Measurements from ENCODE around the gene IRF2.

The IRF2 gene

DNA sequence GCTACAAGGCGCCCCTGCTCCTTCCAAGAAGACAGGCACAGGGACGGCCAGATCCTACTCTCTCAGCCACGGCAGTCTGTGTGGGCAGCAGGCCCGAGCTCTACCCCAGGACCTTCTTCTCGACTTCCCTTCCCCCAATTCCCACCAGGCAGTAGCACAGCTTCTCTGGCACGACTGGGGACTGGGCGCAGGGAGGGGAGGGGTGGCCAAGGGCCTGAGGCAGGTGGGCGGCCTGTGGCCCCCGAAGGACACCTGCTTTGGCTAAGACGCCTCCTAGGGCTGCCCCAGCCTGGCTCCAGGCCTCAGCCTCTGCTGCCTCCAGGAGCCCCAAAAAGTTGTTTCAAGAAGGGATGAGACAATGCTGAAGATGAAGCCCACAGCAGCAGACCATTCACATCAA lies 24.2 kb upstream of the IRF2 start:
- no peaks in the 10 kb centered on the region for H3K27me3 ChIP-seq (ENCODE audit: control insufficient read depth, insufficient read depth, low read length)
- H3K36me3 ChIP-seq (ENCODE audit: control insufficient read depth, insufficient read depth, low read length) = no peaks in the 10 kb centered on the region
- H3K4me3 ChIP-seq (ENCODE audit: low read length) = no peak overlapping the region
- no peaks in the 10 kb centered on the region for H3K4me1 ChIP-seq (ENCODE audit: control insufficient read depth, insufficient read depth, low read length)
- H3K9ac ChIP-seq (ENCODE audit: low read length) = no peak overlapping the region
- H3K9me3 ChIP-seq (ENCODE audit: control insufficient read depth, low read length) = no peaks in the 10 kb centered on the region

DNA sequence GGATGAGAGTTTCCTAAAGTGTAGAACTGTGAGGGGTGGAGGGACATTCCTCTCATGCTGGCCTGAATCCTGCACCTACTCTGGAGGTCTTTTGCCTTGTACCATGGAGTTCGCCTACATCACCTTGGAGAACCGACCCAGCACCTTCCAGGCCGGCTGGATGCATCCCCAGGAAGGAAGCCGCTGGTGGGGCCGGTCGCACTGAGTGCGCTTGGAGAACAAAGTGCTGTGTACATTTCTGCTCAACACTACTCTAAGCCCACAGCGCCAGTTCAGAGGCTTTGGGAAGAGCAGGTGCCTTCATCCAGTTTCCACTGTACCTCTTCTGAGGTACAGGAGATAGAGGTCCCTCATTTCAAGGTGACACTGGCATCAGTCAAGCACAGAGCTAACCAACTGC lies 15.4 kb upstream of the IRF2 start:
- H3K4me3 ChIP-seq (ENCODE audit: low read length) = no peak overlapping the region
- no peaks in the 10 kb centered on the region for H3K27me3 ChIP-seq (ENCODE audit: control insufficient read depth, insufficient read depth, low read length)

GRCh38 chr4:184487503-184487902 lies 13.2 kb upstream of the IRF2 start:
- H3K4me1 ChIP-seq (ENCODE audit: control insufficient read depth, insufficient read depth, low read length) = no peaks in the 10 kb centered on the region
- H3K27me3 ChIP-seq (ENCODE audit: control insufficient read depth, insufficient read depth, low read length) = no peaks in the 10 kb centered on the region
- H3K36me3 ChIP-seq (ENCODE audit: control insufficient read depth, insufficient read depth, low read length) = no peaks in the 10 kb centered on the region
- H3K9ac ChIP-seq (ENCODE audit: low read length) = no peak overlapping the region
- H3K9me3 ChIP-seq (ENCODE audit: control insufficient read depth, low read length) = no peaks in the 10 kb centered on the region
- no peak overlapping the region for H3K4me3 ChIP-seq (ENCODE audit: low read length)

More for the DNA sequence above, 15.4 kb upstream of the IRF2 start:
- H3K36me3 ChIP-seq (ENCODE audit: control insufficient read depth, insufficient read depth, low read length) = no peaks in the 10 kb centered on the region
- no peak overlapping the region for H3K9ac ChIP-seq (ENCODE audit: low read length)
- no peaks in the 10 kb centered on the region for H3K4me1 ChIP-seq (ENCODE audit: control insufficient read depth, insufficient read depth, low read length)
- H3K9me3 ChIP-seq (ENCODE audit: control insufficient read depth, low read length) = no peaks in the 10 kb centered on the region

DNA sequence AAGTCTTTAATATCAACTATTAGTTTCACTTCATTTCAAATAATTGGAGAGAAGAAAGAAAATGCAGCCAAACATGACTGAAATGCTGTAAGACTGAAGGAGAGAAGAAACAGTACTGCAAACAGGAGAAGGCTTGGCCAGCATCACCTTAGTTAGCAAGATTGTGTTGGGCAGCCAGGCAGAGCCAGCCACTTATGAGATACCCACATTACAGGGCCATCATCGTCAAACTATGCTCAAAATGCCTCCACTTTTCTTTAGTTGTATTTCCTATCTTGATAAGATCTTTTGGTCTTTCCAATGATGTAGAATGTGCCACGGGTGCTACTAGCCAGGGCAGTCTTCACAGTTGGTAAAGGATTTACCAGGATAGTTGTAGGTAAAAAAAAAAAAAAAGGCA lies 10.9 kb upstream of the IRF2 start:
- Histone ChIP-seq H3K9ac (ENCODE audit: low read length) (no peak overlapping the region), H3K36me3 (ENCODE audit: control insufficient read depth, insufficient read depth, low read length) (no peaks in the 10 kb centered on the region), H3K4me1 (ENCODE audit: control insufficient read depth, insufficient read depth, low read length) (no peaks in the 10 kb centered on the region), H3K4me3 (ENCODE audit: low read length) (no peak overlapping the region), H3K9me3 (ENCODE audit: control insufficient read depth, low read length) (no peaks in the 10 kb centered on the region), H3K27me3 (ENCODE audit: control insufficient read depth, insufficient read depth, low read length) (no peaks in the 10 kb centered on the region)

GRCh38 chr4:184481544-184481943 lies 7.2 kb upstream of the IRF2 start:
- H3K9me3 ChIP-seq (ENCODE audit: control insufficient read depth, low read length) = no peaks in the 10 kb centered on the region
- no peaks in the 10 kb centered on the region for H3K36me3 ChIP-seq (ENCODE audit: control insufficient read depth, insufficient read depth, low read length)
- H3K4me1 ChIP-seq (ENCODE audit: control insufficient read depth, insufficient read depth, low read length) = peaks cover 8% of the 10 kb centered on the region
- H3K9ac ChIP-seq (ENCODE audit: low read length) = no peak overlapping the region
- H3K4me3 ChIP-seq (ENCODE audit: low read length) = no peak overlapping the region
- H3K27me3 ChIP-seq (ENCODE audit: control insufficient read depth, insufficient read depth, low read length) = no peaks in the 10 kb centered on the region

DNA sequence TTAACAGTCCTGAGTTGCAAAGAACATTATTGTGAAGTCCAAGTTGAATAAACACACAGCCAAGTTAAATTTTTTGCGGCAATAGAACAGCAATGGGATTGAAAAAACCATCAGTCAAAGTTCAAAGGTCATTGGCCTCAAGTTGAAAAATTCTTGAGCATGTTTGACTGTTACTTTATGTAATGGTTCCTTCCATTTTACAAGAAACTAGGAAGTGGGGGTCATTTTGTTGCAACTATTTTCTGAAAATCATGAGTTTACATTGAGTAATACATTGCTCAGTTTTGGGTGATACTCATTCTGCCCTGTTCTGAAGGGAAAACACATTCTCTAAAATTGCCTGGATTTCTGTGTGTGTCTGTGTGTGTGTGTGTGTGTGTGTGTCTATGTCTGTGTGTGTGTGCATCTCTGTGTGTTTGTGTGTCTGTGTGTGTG lies 5.2 kb upstream of the IRF2 start:
- H3K4me1 ChIP-seq (ENCODE audit: control insufficient read depth, insufficient read depth, low read length) = peaks cover 23% of the 10 kb centered on the region
- no peaks in the 10 kb centered on the region for H3K9me3 ChIP-seq (ENCODE audit: control insufficient read depth, low read length)
- H3K9ac ChIP-seq (ENCODE audit: low read length) = no peak overlapping the region
- no peak overlapping the region for H3K4me3 ChIP-seq (ENCODE audit: low read length)
- no peaks in the 10 kb centered on the region for H3K36me3 ChIP-seq (ENCODE audit: control insufficient read depth, insufficient read depth, low read length)
- no peaks in the 10 kb centered on the region for H3K27me3 ChIP-seq (ENCODE audit: control insufficient read depth, insufficient read depth, low read length)

- Histone ChIP-seq H3K9me3 (ENCODE audit: control insufficient read depth, low read length) (no peaks in the 10 kb centered on the region), H3K36me3 (ENCODE audit: control insufficient read depth, insufficient read depth, low read length) (no peaks in the 10 kb centered on the region), H3K27me3 (ENCODE audit: control insufficient read depth, insufficient read depth, low read length) (no peaks in the 10 kb centered on the region), H3K4me3 (ENCODE audit: low read length) (no peak overlapping the region), H3K9ac (ENCODE audit: low read length) (peak overlapping the region; percentile 38), H3K4me1 (ENCODE audit: control insufficient read depth, insufficient read depth, low read length) (peaks cover 23% of the 10 kb centered on the region)
Measured at GRCh38 chr4:184477201-184477999, 3.0 kb upstream of the IRF2 start.

DNA sequence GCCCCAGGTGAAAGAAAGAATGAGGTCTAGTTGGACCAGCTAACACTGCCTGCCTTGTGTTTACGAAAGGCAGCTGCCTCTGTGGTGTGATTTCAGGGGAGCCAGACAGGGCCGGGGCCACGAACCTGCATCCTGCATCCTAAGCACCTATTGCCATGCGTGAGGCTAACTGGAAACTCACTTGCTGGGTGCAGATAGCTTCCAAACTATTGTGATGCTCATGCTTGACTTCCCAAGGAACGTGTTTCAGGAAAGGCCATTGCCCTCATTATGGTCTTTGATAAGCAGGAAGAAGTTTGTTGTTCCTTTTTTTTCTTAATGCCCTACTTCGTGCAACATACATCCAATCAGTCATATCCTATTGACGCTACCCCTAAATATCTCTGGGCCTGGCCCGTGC lies 2.3 kb upstream of the IRF2 start:
- H3K4me1 ChIP-seq (ENCODE audit: control insufficient read depth, insufficient read depth, low read length) = peaks cover 28% of the 10 kb centered on the region
- H3K27me3 ChIP-seq (ENCODE audit: control insufficient read depth, insufficient read depth, low read length) = no peaks in the 10 kb centered on the region
- no peak overlapping the region for H3K4me3 ChIP-seq (ENCODE audit: low read length)
- H3K9me3 ChIP-seq (ENCODE audit: control insufficient read depth, low read length) = no peaks in the 10 kb centered on the region
- no peaks in the 10 kb centered on the region for H3K36me3 ChIP-seq (ENCODE audit: control insufficient read depth, insufficient read depth, low read length)
- peak overlapping the region; percentile 38 for H3K9ac ChIP-seq (ENCODE audit: low read length)

GRCh38 chr4:184475498-184475897 lies 1.1 kb upstream of the IRF2 start:
- H3K9me3 ChIP-seq (ENCODE audit: control insufficient read depth, low read length) = no peaks in the 10 kb centered on the region
- H3K4me3 ChIP-seq (ENCODE audit: low read length) = peak overlapping the region; percentile 94
- H3K36me3 ChIP-seq (ENCODE audit: control insufficient read depth, insufficient read depth, low read length) = no peaks in the 10 kb centered on the region
- H3K9ac ChIP-seq (ENCODE audit: low read length) = peak overlapping the region; percentile 92
- no peaks in the 10 kb centered on the region for H3K27me3 ChIP-seq (ENCODE audit: control insufficient read depth, insufficient read depth, low read length)
- peaks cover 35% of the 10 kb centered on the region for H3K4me1 ChIP-seq (ENCODE audit: control insufficient read depth, insufficient read depth, low read length)

DNA sequence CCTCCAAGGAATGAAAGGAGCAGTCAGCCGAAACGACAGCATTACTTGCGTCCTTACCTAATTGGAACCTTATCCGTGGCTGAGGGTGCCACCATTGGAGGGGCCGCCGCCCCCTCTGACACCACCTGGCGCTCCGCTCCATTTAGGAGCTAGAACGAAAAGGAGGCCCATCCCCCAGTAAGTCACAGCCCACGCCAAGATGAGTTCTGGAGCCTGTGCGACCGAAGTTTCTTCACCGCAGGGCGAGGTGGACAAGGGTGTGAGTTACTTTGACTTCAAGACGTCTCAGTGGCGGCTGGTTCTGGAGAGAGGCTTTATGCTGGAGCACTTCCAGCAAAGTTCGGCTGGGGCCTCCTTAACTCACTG lies 729 bp upstream of the IRF2 start:
- peak overlapping the region; percentile 94 for H3K4me3 ChIP-seq (ENCODE audit: low read length)
- peak overlapping the region; percentile 92 for H3K9ac ChIP-seq (ENCODE audit: low read length)
- no peaks in the 10 kb centered on the region for H3K9me3 ChIP-seq (ENCODE audit: control insufficient read depth, low read length)
- H3K36me3 ChIP-seq (ENCODE audit: control insufficient read depth, insufficient read depth, low read length) = no peaks in the 10 kb centered on the region
- H3K4me1 ChIP-seq (ENCODE audit: control insufficient read depth, insufficient read depth, low read length) = peaks cover 35% of the 10 kb centered on the region
- H3K27me3 ChIP-seq (ENCODE audit: control insufficient read depth, insufficient read depth, low read length) = no peaks in the 10 kb centered on the region

GRCh38 chr4:184473499-184474262 lies 669 bp downstream of the IRF2 start:
- Histone ChIP-seq H3K4me1 (ENCODE audit: control insufficient read depth, insufficient read depth, low read length) (peaks cover 40% of the 10 kb centered on the region), H3K9me3 (ENCODE audit: control insufficient read depth, low read length) (no peaks in the 10 kb centered on the region), H3K36me3 (ENCODE audit: control insufficient read depth, insufficient read depth, low read length) (no peaks in the 10 kb centered on the region), H3K9ac (ENCODE audit: low read length) (peak overlapping the region; percentile 96), H3K27me3 (ENCODE audit: control insufficient read depth, insufficient read depth, low read length) (no peaks in the 10 kb centered on the region), H3K4me3 (ENCODE audit: low read length) (peak overlapping the region; percentile 97)
